HG02938 (cell line): ENCODE data around the gene DICER1.

Experiments used
- ATAC-seq: cut with Tn5 transposase; IDR thresholded peaks from one replicate; pipeline ENCODE4 v1.9.1; 2021; ENCODE audit warnings: mild to moderate bottlenecking, moderate library complexity; ENCODE audit not compliant: unreplicated experiment

The DICER1 gene

DNA sequence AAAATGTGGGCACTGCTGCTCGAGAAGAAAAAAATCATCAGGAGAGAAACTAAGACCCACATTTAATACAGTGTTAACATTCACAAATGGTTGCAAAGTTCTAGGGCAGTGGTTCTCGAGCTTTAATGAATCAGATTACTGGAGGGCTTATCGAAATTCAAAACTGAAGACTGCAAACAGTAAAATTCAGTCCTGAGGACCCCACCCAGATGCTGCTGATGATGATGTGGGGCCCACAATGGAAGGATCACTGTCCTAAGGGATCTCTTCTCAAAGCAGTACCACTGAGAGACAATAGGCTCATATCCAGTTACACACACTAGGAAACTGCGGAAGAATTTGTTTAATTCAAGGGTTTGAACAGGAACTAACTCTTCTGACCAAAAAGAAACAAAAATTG is 31.4 kb downstream of the DICER1 start:
- ATAC-seq: no peak

DNA sequence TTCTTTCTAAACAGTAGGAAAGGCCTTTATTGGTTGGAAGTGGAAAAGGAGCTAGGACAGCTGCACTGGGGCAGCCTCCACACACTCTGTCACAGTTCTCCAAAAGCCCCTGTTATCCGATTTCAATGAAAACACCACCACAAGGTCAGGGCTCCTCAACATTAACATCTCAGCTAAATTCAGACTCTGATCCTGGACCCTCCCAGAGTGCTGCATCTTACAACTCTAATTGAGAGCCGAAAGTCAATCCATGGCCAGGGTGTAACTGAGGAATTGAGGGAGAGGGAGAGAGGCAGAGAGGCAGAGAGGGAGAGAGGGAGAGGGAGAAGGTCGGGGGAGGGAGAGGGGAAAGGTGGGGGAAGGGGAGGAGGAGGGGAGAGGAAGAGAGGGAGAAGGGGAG is 32.1 kb downstream of the DICER1 start:
- no peak for ATAC-seq

DNA sequence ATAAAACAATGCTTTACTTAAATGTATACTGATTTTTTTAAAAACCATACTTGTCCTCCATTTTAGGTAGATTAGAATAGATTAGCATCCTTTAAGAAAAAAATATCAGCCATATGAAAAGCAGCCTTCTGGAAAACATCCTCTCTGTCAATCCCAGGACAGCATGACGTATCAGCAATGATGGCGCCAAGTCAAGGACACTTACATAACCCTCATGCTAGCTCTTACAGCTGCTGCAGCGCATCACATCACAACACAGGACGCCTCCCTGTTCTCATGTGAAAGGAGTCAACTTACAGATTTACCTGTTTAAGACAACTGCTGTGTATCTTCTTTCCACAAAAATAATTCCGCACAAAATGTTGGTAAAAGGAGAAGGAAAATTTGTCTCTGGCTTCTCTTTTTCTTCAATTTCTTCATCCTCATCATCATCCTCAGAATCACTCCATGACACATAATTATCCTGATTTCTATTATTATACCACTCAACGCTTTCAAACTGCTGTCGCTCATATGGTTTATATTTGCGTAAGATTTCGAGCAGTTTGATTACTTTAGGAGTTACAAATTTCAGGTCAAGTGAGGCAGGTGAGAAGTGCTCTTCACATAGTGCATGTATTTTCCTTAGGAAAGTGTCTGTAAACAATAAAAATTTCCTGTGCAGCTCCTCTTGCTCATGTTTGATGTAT is 33.3 kb downstream of the DICER1 start:
- no peak for ATAC-seq

DNA sequence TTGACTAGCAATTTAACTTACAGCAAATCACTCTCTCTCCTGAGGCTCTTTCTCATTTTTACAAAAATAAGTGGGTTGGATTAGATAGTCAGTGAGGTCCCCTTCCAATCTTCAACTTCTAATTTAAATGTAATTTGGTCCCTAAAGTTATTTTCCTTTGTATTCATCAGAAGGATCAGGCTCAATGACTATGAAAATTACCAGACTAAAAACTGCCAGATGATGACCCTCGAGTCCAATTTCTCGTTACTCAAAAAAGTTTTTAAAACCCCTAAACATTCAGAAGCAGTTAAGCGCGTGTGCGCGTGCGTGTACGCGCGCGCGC is 34.7 kb downstream of the DICER1 start:
- ATAC-seq: no peak

DNA sequence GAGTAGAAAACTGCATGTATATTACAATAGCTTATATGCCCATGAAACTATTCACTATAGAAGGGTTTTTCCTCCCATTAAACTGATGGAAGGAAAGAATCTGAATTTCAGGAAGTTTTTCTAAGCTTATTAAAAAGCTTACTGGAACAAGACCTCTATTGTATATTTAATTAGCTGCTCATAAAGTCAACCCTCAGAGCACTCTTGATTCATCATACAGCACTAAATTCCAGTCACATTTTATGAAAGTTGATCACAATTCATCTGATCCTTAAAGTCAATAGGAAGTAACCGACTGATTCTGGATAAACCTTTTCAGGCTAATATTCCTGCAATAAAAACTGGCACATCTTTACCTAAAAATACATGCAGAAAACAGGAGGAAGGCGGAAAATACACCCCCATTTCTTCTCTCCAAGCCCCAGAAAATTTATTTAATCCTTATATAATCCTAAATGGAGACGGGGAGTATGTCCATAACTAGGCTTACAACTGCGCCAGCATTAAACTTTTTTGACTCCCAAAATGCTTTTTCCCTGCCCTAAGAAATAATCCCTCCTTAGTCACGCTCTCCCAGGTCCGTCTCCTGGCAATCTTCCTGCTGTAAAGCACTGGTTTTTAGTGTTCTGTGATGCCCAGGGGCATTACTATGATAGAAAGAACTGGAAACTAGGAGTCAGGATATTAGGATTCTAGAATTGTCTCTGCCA is 35.3 kb downstream of the DICER1 start:
- ATAC-seq: no peak

DNA sequence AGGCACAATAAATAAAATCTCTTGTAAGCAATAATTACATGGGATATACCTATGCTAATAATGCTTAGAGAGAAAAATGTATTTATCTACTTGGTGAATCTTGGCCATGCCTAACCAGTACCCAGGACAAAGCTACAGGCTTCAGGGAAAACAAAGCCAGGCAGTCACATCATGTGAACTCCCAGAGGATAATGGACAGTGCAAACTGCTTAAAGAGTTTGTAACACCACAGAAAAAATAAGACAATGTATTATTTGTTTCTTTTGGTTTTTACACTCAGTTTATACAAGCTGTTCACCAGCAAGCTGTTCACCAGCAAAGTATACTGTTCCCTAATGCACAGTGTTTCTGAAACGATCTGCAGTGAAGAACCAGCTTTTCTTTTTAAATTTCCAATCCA is 38.0 kb downstream of the DICER1 start:
- ATAC-seq: no peak

DNA sequence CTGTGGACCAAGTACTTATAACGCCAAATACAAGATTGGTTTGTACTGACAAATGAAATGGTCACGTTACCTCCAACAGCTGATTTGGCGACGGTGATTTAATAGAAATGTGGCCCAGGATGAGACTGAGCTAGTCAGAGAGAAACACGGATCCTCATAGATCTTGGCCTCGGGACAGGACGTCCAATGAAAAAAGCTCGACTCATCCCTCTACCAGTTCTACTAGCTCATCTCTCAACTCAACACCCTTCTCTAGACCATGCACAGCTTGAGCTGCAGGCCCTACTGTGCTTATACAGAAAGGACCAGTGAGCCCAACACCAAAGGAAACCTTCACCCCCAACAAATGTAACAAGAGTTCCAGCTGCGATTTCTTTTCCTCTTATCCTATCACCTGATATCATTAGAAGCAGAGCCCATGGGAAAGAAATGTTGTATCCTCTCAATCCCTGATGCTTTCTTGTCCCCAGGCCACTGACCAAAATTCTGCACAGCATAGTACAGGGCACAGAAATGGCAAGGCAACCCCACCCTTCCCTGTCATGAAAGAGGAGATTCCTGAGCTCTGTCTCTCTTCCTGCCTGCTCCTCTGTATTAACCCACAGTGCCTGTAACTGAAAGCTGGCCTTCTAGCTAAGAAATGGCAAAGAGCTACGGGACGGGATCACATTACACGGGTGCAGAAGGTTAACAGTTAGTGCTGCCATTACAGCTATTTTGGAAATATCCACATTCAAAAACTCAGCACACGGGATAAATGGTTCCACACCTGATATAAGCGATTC is 39.2 kb downstream of the DICER1 start:
- no peak for ATAC-seq

DNA sequence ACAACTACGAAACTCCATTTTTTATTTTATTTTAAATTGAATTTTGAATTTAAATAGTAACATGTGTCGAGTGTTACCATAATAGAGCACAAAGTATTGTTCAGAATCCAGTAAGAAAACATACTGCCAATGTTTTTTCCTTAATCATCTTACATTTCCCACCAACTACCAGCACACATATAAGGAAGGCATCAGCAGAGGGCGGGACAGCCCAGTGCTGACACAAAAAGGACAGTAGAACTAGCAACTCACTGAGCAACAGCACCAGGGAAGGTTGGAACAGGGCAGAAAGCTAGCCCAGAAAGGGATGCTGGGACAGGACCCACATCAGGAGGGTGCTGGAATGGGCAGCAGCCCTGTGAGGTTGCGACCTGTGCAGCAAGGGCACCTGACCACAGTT is 43.9 kb downstream of the DICER1 start:
- no peak for ATAC-seq

DNA sequence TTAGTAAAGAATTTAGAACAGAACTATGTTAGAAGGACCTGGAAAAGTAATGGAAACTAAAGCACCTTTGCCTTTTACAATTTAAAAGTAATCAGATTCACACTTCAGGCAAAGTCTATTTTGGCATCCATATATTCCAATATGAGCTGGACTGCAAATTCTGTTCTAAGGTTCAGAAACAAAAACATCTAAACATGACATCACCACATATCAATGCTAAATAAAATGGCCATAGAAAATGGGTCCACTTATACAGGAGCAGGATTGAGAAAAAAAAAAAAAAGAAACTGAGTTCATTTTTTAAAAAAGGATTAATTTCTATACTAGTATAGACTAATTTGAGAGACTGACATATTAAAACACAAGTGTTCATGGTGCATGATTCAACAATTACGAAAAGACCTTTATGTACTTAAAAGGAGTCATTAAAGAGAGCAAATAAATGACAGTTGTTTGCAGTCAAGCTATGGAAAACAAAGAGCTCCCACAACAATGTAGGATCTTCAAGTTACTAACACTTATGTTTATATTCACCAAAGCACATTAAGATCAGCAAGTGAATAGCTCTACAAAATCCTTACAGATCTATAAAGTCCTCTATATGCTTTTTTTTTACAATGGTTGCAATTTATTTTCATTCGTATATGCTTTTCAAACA is 45.7 kb downstream of the DICER1 start:
- ATAC-seq: no peak

DNA sequence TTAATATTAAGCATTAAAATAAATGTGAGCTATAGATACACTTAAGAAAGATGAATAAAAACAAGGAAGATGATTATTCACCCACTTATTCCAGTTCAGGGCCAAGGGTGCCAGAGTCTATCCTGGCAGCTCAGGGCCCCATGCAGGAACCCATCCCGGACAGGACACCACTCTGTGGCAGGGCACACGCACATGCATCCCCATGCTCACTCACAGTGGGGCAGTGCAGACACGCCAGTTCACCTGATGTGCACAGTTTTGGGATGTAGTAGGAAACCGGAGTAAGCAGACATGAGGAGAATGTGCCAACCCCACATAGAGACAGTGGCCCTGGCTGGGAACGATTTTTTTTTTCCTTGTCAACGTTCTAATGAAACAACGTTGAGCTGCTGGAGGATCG is 47.2 kb downstream of the DICER1 start:
- no peak for ATAC-seq

DNA sequence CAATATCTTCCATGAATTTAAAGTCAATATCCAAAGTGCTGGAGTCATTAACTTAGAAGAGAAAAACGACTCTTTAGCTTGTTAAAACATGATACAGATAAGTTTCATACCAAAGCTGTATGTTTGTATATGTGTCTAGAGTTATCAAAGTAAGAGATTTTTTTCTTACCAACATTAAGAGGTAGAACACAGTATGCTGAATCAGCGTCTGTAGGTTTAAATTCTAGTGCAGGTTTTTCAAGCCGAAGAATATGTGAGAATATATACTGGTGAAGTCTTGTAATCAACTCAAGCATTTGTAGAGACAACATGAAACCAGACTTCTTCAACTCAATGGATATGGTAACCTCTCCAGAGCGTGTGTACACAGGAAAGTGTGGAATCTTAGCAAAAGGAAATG is 49.6 kb downstream of the DICER1 start:
- no peak for ATAC-seq

DNA sequence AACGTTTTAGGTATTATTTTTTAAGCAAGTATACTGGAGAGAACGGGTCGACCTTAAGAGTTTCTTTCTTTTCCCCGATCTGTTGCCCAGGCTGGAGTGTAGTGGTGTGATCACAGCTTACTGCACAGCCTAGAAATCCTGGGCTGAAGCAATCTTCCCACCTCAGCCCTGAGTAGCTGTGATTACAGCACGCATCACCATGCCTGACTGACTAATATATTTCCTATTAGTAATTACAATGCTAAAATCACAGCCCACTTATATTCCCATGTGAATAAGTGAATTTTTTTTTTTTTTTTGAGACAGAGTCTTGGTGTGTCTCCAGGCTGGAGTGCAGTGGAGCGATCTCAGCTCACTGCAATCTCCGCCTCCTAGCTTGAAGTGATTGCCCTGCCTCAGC is 50.4 kb downstream of the DICER1 start:
- ATAC-seq: no peak

DNA sequence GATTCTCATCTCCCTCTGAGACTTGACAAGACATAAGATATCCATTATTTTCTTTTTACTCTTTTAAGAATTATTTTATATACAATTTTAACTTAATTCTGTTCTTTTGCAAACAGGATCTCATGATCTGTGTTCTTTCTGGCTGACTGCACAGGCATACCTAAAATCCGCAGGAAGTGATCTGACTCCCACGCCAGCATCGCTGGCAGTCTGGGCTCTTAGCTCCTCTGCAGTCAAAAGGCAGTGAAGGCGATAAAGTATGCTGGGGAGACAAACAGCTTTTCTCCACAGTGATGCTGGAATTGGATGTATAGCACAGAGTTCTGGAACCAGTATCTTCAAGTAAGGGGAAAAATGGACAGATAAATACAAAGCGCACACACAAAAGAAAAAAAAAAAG is 52.4 kb downstream of the DICER1 start:
- no peak for ATAC-seq

DNA sequence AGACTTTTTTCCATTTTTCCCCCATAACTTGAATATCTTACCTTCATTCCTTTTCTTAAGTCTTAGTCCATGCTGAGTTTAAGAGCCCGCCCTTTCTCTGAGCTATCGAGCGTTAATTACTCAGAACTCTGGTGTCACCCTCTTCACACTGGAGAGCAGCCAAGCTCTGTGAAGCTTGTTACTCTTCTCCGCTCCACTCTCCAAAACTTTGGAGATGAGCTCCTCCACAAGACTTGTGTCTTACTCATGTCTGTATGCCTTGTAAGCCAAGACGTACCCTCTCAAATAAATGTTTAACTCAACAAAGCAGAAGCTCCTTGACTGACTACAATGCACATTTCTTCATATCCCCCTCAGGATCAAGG is 54.7 kb downstream of the DICER1 start:
- no peak for ATAC-seq

DNA sequence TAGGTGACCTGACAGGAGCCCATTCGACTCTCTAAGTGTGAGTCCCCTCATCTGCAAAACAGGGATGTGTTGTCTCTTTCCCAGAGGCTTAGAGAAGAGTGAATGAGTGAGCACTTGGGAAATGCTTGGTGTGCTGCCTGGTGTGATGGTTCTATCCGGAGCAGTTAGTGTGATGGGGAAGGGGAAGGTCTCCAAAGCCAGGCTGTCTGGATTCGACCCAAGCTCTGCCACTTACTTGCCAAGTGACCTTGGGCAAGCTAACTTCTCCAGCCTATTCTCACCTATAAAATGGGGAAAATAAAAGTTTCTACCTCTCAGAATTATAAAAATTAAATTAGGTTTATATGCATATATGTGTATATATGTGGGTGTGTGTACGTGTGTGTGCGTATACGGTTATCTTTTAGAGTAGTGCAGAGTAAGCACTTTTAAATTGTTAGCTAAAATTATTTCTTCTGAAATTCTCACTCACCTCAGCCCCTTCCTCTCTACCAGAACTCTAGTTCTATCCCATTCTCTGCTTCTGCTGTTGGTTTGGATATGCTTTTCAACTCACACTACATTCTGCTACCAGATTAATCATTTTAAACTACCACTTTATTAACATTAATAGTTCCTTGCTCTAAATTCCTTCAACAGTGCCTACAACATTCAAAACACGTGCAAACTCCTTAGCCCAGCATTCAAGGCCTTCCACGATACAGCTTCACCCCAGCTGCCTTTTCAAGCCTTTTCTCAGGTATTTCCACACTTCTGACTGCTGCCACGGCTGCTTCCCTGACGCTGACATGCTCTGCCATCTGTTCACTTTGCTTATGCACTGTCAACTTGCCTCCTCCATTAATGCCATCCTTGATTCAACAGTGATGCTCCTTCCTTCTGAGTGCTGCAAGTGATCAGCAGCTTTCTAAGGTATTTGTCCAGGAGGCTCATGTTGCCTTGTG is 55.3 kb downstream of the DICER1 start:
- ATAC-seq: no peak

DNA sequence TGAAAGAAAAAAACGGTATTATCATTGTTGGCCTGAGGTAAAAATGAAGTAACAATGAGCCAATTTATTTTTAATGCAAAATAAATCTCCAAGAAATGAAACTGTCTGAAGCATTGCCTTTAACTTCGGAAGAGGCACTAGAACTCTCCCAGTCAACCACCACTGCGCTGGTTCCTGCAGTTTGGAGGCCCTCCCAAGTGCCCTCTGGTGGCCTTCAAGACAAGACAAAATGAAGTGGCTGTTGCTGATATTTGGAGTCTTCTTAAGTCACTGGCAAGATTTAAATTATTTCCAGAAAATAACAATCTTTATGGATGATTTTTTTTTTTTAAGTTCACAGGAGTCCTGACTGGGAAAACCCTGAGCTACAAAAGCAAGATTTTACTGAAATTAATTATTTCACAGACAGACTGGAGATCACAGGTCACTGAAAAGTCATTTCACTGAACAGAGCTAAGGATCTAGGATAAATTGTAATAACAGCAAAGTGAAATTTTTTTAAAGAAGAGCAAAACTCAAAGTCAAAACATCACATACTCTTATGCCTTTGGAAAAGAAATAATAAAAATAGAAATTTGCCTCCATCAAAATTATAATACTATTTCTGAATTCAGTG is 58.2 kb downstream of the DICER1 start:
- no peak for ATAC-seq

DNA sequence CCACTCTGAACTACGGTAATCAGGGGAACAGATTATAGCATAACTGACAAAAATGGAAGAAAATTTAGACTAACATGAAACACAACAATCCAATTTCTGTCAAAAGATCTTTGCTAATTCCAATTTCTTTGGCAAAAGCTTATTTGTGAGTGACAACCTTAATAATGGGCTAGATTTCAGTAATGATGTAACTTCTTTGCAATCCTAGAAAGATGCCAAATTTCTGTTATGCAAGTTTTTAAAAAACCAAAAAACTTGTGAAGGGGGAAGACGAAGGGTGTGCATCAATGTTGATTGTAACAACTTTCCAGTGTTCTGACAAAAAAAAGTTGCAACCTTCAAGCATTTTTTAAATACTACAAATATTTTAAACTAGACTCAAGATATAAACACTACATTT is 59.9 kb downstream of the DICER1 start:
- no peak for ATAC-seq

DNA sequence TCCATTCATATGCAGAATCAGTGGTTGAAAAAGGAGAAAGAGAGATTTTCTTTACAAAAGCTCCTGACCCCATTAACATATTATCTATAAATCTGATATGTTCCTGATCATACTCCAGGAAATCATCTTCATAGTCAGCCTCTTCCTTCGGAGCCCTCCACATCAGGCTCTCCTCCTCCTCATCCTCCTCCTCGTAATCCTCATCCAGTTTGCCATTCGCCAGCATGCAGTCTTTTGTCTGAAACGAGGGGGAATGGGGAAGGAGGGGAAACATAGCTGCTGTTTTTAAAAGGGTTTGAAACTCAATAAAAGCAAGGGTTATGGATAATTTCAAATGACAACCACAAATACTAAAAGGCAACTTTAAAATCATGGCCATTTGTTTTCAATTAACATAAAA is 60.9 kb downstream of the DICER1 start:
- ATAC-seq: no peak

DNA sequence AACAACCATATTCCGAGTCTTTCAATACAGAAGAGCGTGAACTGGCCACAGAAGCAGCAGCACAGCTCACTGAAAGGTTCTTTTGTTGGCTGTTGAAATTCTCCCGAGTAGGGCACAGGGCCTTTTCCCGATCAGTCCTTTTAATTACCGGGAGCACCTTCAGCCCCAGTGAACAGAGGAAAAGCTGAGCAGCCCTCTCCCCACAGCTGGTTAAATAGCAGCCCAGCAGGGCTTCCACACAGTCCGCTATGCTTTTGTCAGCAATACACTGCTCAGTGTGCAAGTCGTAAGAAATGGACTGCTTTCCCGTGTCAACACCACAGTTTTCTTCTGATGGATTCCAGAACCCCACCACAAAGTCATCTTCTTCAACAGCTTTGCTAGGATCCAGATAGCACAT is 61.3 kb downstream of the DICER1 start:
- ATAC-seq: no peak

DNA sequence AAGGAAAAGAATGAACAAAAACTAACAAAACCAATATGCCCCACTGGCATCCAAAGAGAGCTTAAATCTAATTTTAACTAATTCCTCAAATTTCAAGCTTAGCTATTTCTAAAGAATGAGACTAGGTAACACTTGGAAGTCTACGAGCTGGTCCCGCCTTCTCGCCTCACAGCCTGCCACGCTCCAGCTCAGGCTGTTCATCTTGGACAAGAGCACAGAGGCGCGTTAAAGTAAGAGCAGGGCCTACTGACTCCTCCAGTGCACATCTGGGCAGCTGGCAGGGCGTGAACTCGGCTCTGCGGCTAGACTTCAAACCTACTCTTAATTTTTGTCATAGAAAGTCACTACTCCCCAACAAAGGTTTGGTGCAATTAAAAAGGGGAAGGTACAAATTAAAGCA is 64.6 kb downstream of the DICER1 start:
- ATAC-seq: no peak
